ENCODE measurements around the gene TMEM163. TPM values are rescaled to one million over a fixed set of nuclear protein-coding genes. Genes with fewer than 3 reads are reported as not detected.

Gene TMEM163
- total RNA-seq, 1 donor, result not detected

DNA sequence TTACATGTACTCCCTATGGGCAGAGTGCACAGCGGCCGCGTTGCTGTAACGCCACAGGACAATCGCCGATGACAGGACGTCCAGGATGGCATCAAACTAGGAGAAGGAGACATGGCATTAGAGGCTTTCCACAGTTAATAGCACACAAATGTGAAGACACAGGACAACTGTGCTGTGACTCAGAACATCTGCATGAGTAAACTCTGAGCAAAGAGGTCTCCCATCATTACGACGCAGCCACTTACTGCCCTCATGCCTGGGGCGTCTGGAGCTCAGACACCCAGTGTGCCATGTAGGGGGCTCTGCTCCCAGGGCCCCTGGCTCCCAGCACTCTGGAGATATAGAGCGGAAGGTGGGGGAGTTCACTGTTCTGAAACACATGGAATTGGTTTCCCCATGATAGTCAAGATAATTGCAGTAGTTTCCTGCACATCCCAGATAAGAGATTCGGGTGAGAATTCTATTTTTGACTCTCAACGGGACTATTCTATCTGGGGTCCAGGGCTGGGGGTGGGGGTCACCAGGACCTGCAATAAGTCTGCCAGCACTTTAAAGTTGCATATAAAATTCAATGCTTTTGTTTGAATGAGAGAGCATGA is 168.1 kb downstream of the TMEM163 start:
- TF ChIP-seq, protein P1, sequence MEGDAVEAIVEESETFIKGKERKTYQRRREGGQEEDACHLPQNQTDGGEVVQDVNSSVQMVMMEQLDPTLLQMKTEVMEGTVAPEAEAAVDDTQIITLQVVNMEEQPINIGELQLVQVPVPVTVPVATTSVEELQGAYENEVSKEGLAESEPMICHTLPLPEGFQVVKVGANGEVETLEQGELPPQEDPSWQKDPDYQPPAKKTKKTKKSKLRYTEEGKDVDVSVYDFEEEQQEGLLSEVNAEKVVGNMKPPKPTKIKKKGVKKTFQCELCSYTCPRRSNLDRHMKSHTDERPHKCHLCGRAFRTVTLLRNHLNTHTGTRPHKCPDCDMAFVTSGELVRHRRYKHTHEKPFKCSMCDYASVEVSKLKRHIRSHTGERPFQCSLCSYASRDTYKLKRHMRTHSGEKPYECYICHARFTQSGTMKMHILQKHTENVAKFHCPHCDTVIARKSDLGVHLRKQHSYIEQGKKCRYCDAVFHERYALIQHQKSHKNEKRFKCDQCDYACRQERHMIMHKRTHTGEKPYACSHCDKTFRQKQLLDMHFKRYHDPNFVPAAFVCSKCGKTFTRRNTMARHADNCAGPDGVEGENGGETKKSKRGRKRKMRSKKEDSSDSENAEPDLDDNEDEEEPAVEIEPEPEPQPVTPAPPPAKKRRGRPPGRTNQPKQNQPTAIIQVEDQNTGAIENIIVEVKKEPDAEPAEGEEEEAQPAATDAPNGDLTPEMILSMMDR (IDR thresholded peaks at IDR 0.05; ENCODE audit: extremely low read depth, low read depth, low read length), result no peak
- no peak overlapping the region for H3K4me2 ChIP-seq (ENCODE audit: insufficient read depth, low read length)
- H2AFZ ChIP-seq (ENCODE audit: low read length), result no peak overlapping the region
- H3K9me3 ChIP-seq (ENCODE audit: low read depth, low read length), result no peaks in the 10 kb centered on the region
- H3K79me2 ChIP-seq (ENCODE audit: insufficient read depth, low read length), result no peaks in the 10 kb centered on the region
- no peak overlapping the region for H3K27ac ChIP-seq (ENCODE audit: low read depth, low read length)
- H4K20me1 ChIP-seq (ENCODE audit: insufficient read depth, low read length), result no peaks in the 10 kb centered on the region
- no peaks in the 10 kb centered on the region for H3K36me3 ChIP-seq (ENCODE audit: insufficient read depth, low read length)
- no peak overlapping the region for H3K4me3 ChIP-seq (ENCODE audit: insufficient read depth, low read length)
- H3K4me1 ChIP-seq (ENCODE audit: insufficient read depth, low read length), result no peaks in the 10 kb centered on the region
- no peak for DNase-seq (ENCODE audit: insufficient read length, low spot score, missing footprints)
- H3K27me3 ChIP-seq (ENCODE audit: insufficient read depth, low read length), result no peaks in the 10 kb centered on the region

DNA sequence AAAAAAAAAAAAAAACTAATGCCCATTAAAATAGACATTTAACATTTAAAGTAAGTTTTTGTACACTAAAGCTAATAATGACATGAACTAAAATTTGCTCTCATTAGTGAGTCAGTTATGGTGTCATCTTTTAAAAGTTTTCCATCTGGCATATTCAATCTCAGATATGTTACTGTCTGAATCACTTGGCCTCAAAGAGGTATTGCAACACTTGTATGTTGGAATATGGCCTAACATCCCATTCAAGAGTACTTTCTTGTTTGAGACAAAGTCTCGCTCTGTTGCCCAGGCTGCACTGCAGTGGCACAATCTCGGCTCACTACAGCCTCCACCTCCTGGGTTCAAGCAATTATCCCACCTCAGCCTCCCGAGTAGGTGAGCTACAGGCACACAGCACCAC is 169.7 kb downstream of the TMEM163 start:
- Histone ChIP-seq H2AFZ (ENCODE audit: low read length) (no peak overlapping the region), H3K27me3 (ENCODE audit: insufficient read depth, low read length) (no peaks in the 10 kb centered on the region), H4K20me1 (ENCODE audit: insufficient read depth, low read length) (no peaks in the 10 kb centered on the region), H3K79me2 (ENCODE audit: insufficient read depth, low read length) (no peaks in the 10 kb centered on the region), H3K4me1 (ENCODE audit: insufficient read depth, low read length) (no peaks in the 10 kb centered on the region), H3K27ac (ENCODE audit: low read depth, low read length) (no peak overlapping the region), H3K36me3 (ENCODE audit: insufficient read depth, low read length) (no peaks in the 10 kb centered on the region), H3K4me3 (ENCODE audit: insufficient read depth, low read length) (no peak overlapping the region), H3K9me3 (ENCODE audit: low read depth, low read length) (no peaks in the 10 kb centered on the region), H3K4me2 (ENCODE audit: insufficient read depth, low read length) (no peak overlapping the region)
- DNase-seq (ENCODE audit: insufficient read length, low spot score, missing footprints), result no peak
- TF ChIP-seq, protein P1 (IDR thresholded peaks at IDR 0.05; ENCODE audit: extremely low read depth, low read depth, low read length), result no peak

DNA sequence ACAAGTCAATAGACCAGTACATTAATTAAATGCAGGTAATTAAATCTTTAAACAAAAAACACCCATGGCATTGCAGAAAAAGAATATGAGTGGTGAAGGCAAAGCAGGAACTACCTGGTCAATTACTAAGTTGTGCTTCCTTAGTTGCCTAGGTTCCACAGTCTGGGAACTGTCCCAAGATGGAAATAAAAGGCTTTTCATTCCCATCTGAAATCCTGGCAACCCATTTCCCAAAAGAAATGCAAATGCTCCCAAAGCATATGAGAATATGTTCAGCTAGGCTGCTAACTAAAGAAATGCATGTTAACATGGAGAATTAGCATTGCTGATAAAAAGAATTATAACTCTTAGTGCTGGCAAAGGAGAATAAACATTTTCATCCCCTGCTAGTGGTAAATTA is 177.8 kb downstream of the TMEM163 start:
- Histone ChIP-seq H3K4me2 (ENCODE audit: insufficient read depth, low read length) (no peak overlapping the region), H3K4me1 (ENCODE audit: insufficient read depth, low read length) (no peaks in the 10 kb centered on the region), H3K4me3 (ENCODE audit: insufficient read depth, low read length) (no peak overlapping the region), H3K27me3 (ENCODE audit: insufficient read depth, low read length) (no peaks in the 10 kb centered on the region), H4K20me1 (ENCODE audit: insufficient read depth, low read length) (no peaks in the 10 kb centered on the region), H3K79me2 (ENCODE audit: insufficient read depth, low read length) (no peaks in the 10 kb centered on the region), H3K9me3 (ENCODE audit: low read depth, low read length) (no peaks in the 10 kb centered on the region), H3K36me3 (ENCODE audit: insufficient read depth, low read length) (no peaks in the 10 kb centered on the region), H2AFZ (ENCODE audit: low read length) (no peak overlapping the region), H3K27ac (ENCODE audit: low read depth, low read length) (no peak overlapping the region)
- DNase-seq (ENCODE audit: insufficient read length, low spot score, missing footprints), result no peak
- TF ChIP-seq, protein P1 (IDR thresholded peaks at IDR 0.05; ENCODE audit: extremely low read depth, low read depth, low read length), result no peak

DNA sequence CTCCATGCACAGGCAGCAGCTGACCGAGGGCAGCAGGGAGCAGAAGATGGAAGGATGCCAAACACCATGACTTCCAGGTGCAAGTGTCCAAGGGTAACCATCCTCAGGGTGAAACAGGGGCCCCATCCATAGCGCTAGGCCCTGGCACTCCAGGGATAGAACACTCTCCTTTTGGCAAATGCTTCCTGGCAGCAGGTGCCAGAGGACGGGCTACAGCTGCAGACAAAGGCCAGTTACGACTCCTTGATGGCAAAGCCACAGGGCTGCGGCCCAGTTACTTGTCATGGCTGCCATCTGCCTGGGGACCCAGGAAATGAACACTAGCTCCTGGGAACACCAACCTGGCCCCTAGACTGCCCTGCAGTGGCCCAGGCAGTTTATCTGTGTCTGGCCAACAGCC is 178.8 kb downstream of the TMEM163 start:
- Histone ChIP-seq H3K4me1 (ENCODE audit: insufficient read depth, low read length) (no peaks in the 10 kb centered on the region), H3K4me3 (ENCODE audit: insufficient read depth, low read length) (no peak overlapping the region), H3K9me3 (ENCODE audit: low read depth, low read length) (no peaks in the 10 kb centered on the region), H3K79me2 (ENCODE audit: insufficient read depth, low read length) (no peaks in the 10 kb centered on the region), H4K20me1 (ENCODE audit: insufficient read depth, low read length) (no peaks in the 10 kb centered on the region), H3K27me3 (ENCODE audit: insufficient read depth, low read length) (no peaks in the 10 kb centered on the region), H3K36me3 (ENCODE audit: insufficient read depth, low read length) (no peaks in the 10 kb centered on the region), H2AFZ (ENCODE audit: low read length) (no peak overlapping the region), H3K27ac (ENCODE audit: low read depth, low read length) (no peak overlapping the region), H3K4me2 (ENCODE audit: insufficient read depth, low read length) (no peak overlapping the region)
- TF ChIP-seq, protein P1 (IDR thresholded peaks at IDR 0.05; ENCODE audit: extremely low read depth, low read depth, low read length), result no peak
- no peak for DNase-seq (ENCODE audit: insufficient read length, low spot score, missing footprints)

Data from osteoblast (primary cell).